GM19452 (cell line): ENCODE measurements around the gene ZNF248.
"Not testable (repeated sequence)": the region's sequence is repeated elsewhere in the genome, so short reads cannot be mapped to it uniquely, and the experiment has no call there.

Experiments used
- ATAC-seq: cut with Tn5 transposase; IDR thresholded peaks from one replicate; pipeline ENCODE4 v1.9.1; 2021; ENCODE audit not compliant: unreplicated experiment

ZNF248 gene

DNA sequence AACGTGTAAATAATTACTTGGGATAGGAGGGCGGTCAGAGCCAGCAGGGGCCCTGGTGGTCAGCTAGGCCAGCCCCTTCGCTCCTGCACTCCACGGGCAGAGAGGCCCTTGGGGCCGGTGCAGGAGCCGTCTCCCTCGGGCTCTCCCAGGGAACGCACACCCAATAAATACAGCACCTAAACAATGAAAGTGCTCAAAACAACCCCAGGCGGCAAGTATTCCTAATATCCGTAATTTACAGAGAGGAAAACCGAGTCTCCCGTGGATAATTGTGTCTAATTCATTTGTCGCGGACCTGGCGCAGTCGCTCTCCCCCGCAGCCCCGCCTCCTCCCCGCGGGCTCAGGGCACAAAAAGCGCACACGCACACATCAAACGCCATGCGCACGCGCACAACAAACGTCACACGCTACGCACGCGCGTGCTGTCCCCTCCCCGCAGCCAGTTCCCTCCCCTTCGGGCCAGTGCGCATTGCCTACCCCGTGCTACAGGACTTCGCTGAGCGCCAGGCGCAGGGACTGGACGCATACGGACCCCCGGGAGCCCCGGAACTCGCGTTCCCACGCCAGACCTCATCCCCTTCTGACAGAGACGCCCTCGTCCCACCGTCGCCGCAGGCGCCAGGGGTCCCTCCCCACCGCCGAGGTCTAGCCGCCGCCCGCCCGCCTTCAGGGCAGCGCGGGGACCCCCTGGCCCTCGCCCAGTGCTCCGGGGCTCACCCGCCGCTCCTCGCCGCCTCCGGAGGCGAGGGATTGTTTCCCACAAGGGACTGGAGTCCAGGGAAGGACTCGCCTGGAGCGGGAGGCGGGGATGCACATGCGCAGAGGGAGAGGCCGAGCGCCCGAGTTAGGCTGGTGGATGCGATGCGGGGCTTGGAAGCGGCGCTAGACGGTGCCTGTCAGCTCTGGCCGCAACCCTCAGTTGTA, at the start of gene ZNF248:
Gene ZNF248, minus strand, starts transcription at position 324 of the 925 bp plus-strand sequence. CDS start 1,300 bp downstream, outside the sequence.
- peak; percentile 94 for ATAC-seq

GRCh38 chr10:37906382-37906781, 49.0 kb upstream of the ZNF248 start:
- ATAC-seq, result no peak

GRCh38 chr10:37896436-37896835, 39.0 kb upstream of the ZNF248 start:
- ATAC-seq, result no peak

- ATAC-seq, result no peak
Measured at GRCh38 chr10:37895674-37896073, 38.3 kb upstream of the ZNF248 start.

DNA sequence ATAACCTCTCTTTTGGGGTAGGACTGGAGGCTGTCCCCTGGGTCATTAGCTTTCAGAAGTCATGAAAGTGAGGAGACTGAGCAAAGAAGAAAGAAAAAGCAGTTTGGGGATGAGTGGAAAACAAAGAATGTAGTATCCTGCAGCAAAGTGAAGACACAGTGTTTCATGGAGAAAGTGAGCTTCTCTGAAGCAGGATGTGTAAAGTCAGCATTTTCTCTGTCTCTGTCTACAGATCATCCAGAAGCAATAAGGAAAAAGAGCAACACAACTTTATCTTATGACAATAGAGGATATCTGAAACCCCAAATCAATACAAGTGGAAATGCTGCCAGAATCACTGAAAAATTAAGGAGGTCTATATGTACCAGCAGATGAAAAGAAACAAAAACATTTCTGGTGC, 28.4 kb upstream of the ZNF248 start:
- ATAC-seq, result no peak

- ATAC-seq, result no peak
Measured at GRCh38 chr10:37872955-37873354, 15.5 kb upstream of the ZNF248 start.

- no peak for ATAC-seq
Measured at GRCh38 chr10:37872283-37872682, 14.9 kb upstream of the ZNF248 start.

GRCh38 chr10:37871568-37872251, 14.3 kb upstream of the ZNF248 start:
- ATAC-seq, result no peak

- ATAC-seq, result no peak
Measured at GRCh38 chr10:37871143-37871542, 13.7 kb upstream of the ZNF248 start.

DNA sequence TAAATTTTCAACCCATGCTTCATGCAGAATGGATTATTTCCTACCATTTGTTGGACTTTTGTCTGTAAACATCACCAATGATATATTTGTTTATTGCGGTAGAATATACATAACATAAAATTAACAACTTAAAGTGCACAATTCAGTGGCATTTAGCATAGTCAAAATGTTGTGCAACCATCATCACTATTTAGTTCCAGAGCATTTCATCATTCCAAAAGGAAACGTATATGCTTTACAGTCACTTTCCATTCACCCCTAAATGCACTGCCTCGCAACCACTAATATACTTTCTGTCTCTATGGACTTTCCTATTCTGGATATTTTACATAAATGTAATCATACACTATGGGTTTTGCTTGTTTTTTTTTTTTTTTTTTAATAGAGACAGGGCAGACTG, 11.4 kb upstream of the ZNF248 start:
- ATAC-seq, result no peak

- no peak for ATAC-seq
Measured at GRCh38 chr10:37865957-37866803, 8.8 kb upstream of the ZNF248 start.

GRCh38 chr10:37865264-37865663, 7.9 kb upstream of the ZNF248 start:
- ATAC-seq, result no peak

DNA sequence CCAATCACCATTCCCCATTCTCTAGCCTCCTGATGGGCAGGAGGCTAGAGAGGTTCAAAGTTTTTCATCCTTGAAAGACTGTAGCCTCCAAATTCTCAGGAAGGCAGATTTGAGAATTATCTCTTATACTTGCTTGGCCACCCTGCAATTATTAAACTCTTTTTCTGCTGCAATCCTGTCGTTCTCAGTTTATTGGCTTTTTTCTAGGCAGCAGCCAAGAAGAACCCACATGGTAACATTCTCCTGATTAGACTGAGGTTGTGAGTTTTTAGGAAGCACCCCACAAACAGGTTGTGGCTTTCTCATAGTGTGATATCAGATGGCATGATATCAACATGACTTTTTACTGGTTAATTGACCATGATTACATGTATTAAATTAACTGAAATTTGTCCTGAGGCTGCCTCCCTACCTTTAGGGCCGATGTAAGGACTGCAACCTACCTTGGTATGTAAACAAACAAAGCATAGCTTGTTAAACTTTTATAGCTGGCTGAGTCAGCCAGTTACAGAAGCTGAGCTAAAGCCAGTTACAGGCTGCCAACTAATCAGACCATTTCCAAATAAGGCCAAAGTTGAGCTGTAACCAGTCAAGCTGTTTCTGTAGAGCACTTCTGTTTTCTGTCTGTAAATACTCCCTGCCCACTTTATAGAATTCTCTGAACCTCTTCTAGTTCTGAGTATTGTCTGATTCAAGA, 3.2 kb upstream of the ZNF248 start:
- no peak for ATAC-seq

- ATAC-seq, result not testable (repeated sequence)
Measured at GRCh38 chr10:37859270-37859669, 1.9 kb upstream of the ZNF248 start.

- ATAC-seq, result peak; percentile 26
Measured at GRCh38 chr10:37856881-37857286, 526 bp downstream of the ZNF248 start.

DNA sequence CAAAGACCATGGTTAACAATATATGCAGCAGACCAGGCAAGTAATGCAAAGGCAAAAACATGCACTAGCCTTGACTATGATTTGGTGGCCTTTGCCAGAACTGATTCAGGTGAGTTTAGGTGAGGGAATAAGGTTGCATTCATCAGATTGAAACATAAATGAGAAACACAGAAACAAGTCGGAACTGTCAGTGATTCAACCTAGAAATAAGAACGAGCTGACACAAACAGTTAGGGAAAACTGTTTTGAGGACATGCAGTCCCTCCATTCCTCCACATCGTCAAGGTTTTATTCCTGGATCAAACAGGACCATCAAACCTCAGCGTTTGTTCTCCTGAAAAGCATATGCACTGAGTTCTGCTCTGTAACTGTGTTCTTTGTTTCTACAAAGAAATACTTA, 1.8 kb downstream of the ZNF248 start:
- no peak for ATAC-seq

GRCh38 chr10:37854626-37855025, 2.8 kb downstream of the ZNF248 start:
- no peak for ATAC-seq

- ATAC-seq, result no peak
Measured at GRCh38 chr10:37844644-37845043, 12.8 kb downstream of the ZNF248 start.

DNA sequence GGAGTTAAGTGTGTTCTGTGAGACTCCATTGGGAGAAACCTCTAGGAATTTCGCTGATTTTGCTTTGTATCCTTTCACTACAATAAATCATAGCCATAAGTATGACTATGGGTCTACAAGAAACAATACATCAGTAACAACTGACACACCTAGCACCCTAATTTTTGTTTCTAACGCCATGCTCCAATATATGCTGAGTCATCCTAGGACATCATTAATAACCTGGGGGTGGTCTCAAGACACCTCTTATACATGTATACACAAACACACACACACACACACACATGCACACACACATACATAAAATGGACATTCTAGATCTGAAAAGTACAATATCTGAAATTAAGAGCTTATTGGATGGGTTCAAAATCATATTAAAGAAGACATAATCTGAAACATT, 18.2 kb downstream of the ZNF248 start:
- no peak for ATAC-seq

- no peak for ATAC-seq
Measured at GRCh38 chr10:37831495-37832333, 25.7 kb downstream of the ZNF248 start.
